ENCODE measurements around the gene COMMD9. TPM values are rescaled to one million over a fixed set of nuclear protein-coding genes. Genes with fewer than 3 reads are reported as not detected.

COMMD9 gene
- total and polyA plus RNA-seq, 2 experiments from 2014 or later = 50.3 to 95.3 TPM

- WGBS (ENCODE audit: low lambda C conversion rate, missing lambda C conversion rate) = 81% methylated on average over 5 of the region's 5 CpGs
- H3K27me3 ChIP-seq = no peaks in the 10 kb centered on the region
- no peaks in the 10 kb centered on the region for H3K4me1 ChIP-seq (ENCODE audit: insufficient read depth)
- TF ChIP-seq EZH2 (IDR thresholded peaks at IDR 0.05; ENCODE audit: borderline replicate concordance) = no peak
- TF ChIP-seq EZH2phosphoT487 (IDR thresholded peaks at IDR 0.05; ENCODE audit: low read depth, severe bottlenecking, unreplicated experiment) = no peak
- no peak for TF ChIP-seq CTCF (IDR thresholded peaks at IDR 0.05; ENCODE audit: poor library complexity)
- no peaks in the 10 kb centered on the region for H3K9me3 ChIP-seq (ENCODE audit: low read depth)
- no peaks in the 10 kb centered on the region for H4K20me1 ChIP-seq (ENCODE audit: insufficient read depth, poor library complexity, severe bottlenecking)
- H3K36me3 ChIP-seq (replicated peaks; ENCODE audit: insufficient read depth, low read depth) = no peaks in the 10 kb centered on the region
- no peak overlapping the region for H3K27ac ChIP-seq
- DNase-seq (ENCODE audit: low spot score) = no peak
- no peak overlapping the region for H3K4me3 ChIP-seq
- no peak overlapping the region for H3K4me2 ChIP-seq
- no peak overlapping the region for H2AFZ ChIP-seq
- no peaks in the 10 kb centered on the region for H3K9me2 ChIP-seq (replicated peaks; ENCODE audit: insufficient read depth)
- H3K79me2 ChIP-seq = no peaks in the 10 kb centered on the region
These were observed 17.3 kb downstream of the COMMD9 start for GRCh38 chr11:36271794-36272407.

DNA sequence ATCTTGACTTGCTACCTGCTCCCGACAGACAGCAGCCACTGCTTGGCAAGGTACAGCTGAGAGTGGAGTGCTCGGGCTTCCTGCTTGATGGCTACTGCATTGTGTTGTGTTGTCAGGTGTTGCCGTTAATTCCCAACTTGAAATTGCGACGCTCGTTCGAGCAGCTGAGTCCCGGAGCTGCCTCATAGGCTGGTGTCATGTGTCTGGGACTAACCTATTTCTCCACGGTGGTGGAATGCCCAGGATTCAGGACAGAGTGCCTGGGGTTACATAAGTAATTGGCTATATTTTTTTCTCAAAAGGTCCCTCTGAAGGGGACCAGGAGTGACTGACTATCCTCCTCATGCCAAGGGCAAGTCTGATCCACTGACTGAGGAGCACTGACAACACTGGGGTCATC is 18.5 kb downstream of the COMMD9 start:
- Histone ChIP-seq H4K20me1 (ENCODE audit: insufficient read depth, poor library complexity, severe bottlenecking) (no peaks in the 10 kb centered on the region), H3K4me1 (ENCODE audit: insufficient read depth) (no peaks in the 10 kb centered on the region), H3K9me3 (ENCODE audit: low read depth) (no peaks in the 10 kb centered on the region), H3K4me3 (no peak overlapping the region), H3K36me3 (replicated peaks; ENCODE audit: insufficient read depth, low read depth) (no peaks in the 10 kb centered on the region), H3K4me2 (no peak overlapping the region), H2AFZ (no peak overlapping the region), H3K27ac (no peak overlapping the region), H3K9me2 (replicated peaks; ENCODE audit: insufficient read depth) (no peaks in the 10 kb centered on the region), H3K79me2 (no peaks in the 10 kb centered on the region), H3K27me3 (no peaks in the 10 kb centered on the region)
- TF ChIP-seq EZH2 (IDR thresholded peaks at IDR 0.05; ENCODE audit: borderline replicate concordance) (no peak), CTCF (IDR thresholded peaks at IDR 0.05; ENCODE audit: poor library complexity) (no peak), EZH2phosphoT487 (IDR thresholded peaks at IDR 0.05; ENCODE audit: low read depth, severe bottlenecking, unreplicated experiment) (no peak)
- no peak for DNase-seq (ENCODE audit: low spot score)
- WGBS (ENCODE audit: low lambda C conversion rate, missing lambda C conversion rate) = 96% methylated on average over 9 of the region's 9 CpGs

- H4K20me1 ChIP-seq (ENCODE audit: insufficient read depth, poor library complexity, severe bottlenecking) = no peaks in the 10 kb centered on the region
- no peak overlapping the region for H3K4me2 ChIP-seq
- DNase-seq (ENCODE audit: low spot score) = no peak
- H3K4me3 ChIP-seq = no peak overlapping the region
- H3K4me1 ChIP-seq (ENCODE audit: insufficient read depth) = no peaks in the 10 kb centered on the region
- no peaks in the 10 kb centered on the region for H3K36me3 ChIP-seq (replicated peaks; ENCODE audit: insufficient read depth, low read depth)
- no peaks in the 10 kb centered on the region for H3K27me3 ChIP-seq
- no peaks in the 10 kb centered on the region for H3K79me2 ChIP-seq
- H3K9me2 ChIP-seq (replicated peaks; ENCODE audit: insufficient read depth) = no peaks in the 10 kb centered on the region
- H3K27ac ChIP-seq = no peak overlapping the region
- 75% methylated on average over 8 of the region's 8 CpGs for WGBS (ENCODE audit: low lambda C conversion rate, missing lambda C conversion rate)
- H3K9me3 ChIP-seq (ENCODE audit: low read depth) = no peaks in the 10 kb centered on the region
- no peak overlapping the region for H2AFZ ChIP-seq
- TF ChIP-seq EZH2phosphoT487 (IDR thresholded peaks at IDR 0.05; ENCODE audit: low read depth, severe bottlenecking, unreplicated experiment) (no peak), EZH2 (IDR thresholded peaks at IDR 0.05; ENCODE audit: borderline replicate concordance) (no peak), CTCF (IDR thresholded peaks at IDR 0.05; ENCODE audit: poor library complexity) (no peak)
These were observed 20.8 kb downstream of the COMMD9 start for GRCh38 chr11:36268337-36268985.

All from hepatocyte (in vitro differentiated cells).